HepG2 (cell line): ENCODE results near the gene PID1. TPM values are rescaled to one million over a fixed set of nuclear protein-coding genes. Genes with fewer than 3 reads are reported as not detected.

Source experiments
- ATAC-seq: fragments of 200-7000 bp; cut with Tn5 transposase; 3 replicates; pipeline ENCODE4 v1.9.1; 2020; ENCODE audit warnings: mild to moderate bottlenecking, moderate library complexity
- BruUV-seq: library from RNA; stranded (reverse); fragments of 400-500 nt; replicated peaks from 2 replicates; lab custom pipeline; 2021; lab: Mats Ljungman, UMichigan
- CTCF ChIA-PET: fragments of 300-600 bp; formaldehyde crosslinking; extraction: SDS; loops from one replicate; lab custom pipeline; 2021; ENCODE audit warnings: low total read pairs, inconsistent platforms, low intra/inter-chr PET ratio; lab: Yijun Ruan, JAX
- POLR2A ChIA-PET: fragments of 350-600 bp; sonication (Branson Sonifier 250); formaldehyde crosslinking; loops from one replicate; lab custom pipeline; 2020; ENCODE audit warnings: antibody characterized with exemption, inconsistent platforms; lab: Yijun Ruan, JAX
- DNase-seq: peaks from one replicate; pipeline ENCODE4 v3.0.0-alpha.2; 2015; ENCODE audit warnings: low spot score
- FAIRE-seq: peaks from 3 replicates; lab custom pipeline; 2011; peaks lifted over from hg19 to GRCh38; lab: Jason Lieb, UNC
- H2AFZ ChIP-seq: one replicate; pipeline ENCODE4 v1.6.1; 2011; ENCODE audit warnings: low read length, inconsistent platforms
- H3K27ac ChIP-seq: fragments of 300-600 bp; 3 replicates; pipeline ENCODE4 v1.8.0; 2011; ENCODE audit warnings: mixed run types, mild to moderate bottlenecking, mixed read lengths, low read length, inconsistent platforms; ENCODE audit not compliant: insufficient read depth; ENCODE audit errors: extremely low read length
- H3K27me3 ChIP-seq, 2 experiments: fragments of 200-600 bp in 1 of 2; 2 replicates in 1 of 2; 3 replicates in 1 of 2; pipeline versions ENCODE4 v1.6.0 to v1.8.0; 2011; ENCODE audit warnings: low read length in 2 of 2, mild to moderate bottlenecking in 2 of 2, moderate library complexity in 2 of 2, inconsistent platforms in 1 of 2; ENCODE audit not compliant: insufficient read depth in 2 of 2, control insufficient read depth in 1 of 2
- H3K36me3 ChIP-seq, 2 experiments: fragments of 200-600 bp in 1 of 2; replicated peaks in 1 of 2; 2 replicates in 1 of 2; 3 replicates in 1 of 2; pipeline versions ENCODE4 v1.5.1 to v1.8.0; 2011; ENCODE audit warnings: low read length in 2 of 2, inconsistent platforms in 1 of 2; ENCODE audit not compliant: insufficient read depth in 2 of 2, control insufficient read depth in 1 of 2
- H3K4me1 ChIP-seq: 2 replicates; pipeline ENCODE4 v1.5.1; 2012; ENCODE audit warnings: low read length, inconsistent platforms; ENCODE audit not compliant: insufficient read depth
- H3K4me2 ChIP-seq: 2 replicates; pipeline ENCODE4 v1.6.0; 2011; ENCODE audit warnings: low read depth, low read length, inconsistent platforms
- H3K4me3 ChIP-seq, 3 experiments: fragments of 200-600 bp in 1 of 3; sonication (generic), shearing (Covaris generic) in 1 of 3; replicated peaks in 1 of 3; 2 replicates each; pipeline ENCODE4 v1.5.1; 2011 to 2016; ENCODE audit warnings: low read length in 3 of 3, inconsistent platforms in 2 of 3, low read depth in 2 of 3, mild to moderate bottlenecking in 2 of 3, control low read depth in 1 of 3, mixed read lengths in 1 of 3; ENCODE audit not compliant: insufficient read depth in 1 of 3
- H3K79me2 ChIP-seq: one replicate; pipeline ENCODE4 v1.6.1; 2011; ENCODE audit warnings: low read length, inconsistent platforms; ENCODE audit not compliant: insufficient read depth
- H3K9ac ChIP-seq: 2 replicates; pipeline ENCODE4 v1.6.0; 2011; ENCODE audit warnings: mild to moderate bottlenecking, low read depth, low read length, inconsistent platforms; ENCODE audit not compliant: insufficient read depth
- H3K9me3 ChIP-seq: 2 replicates; pipeline ENCODE4 v1.5.1; 2012; ENCODE audit warnings: mild to moderate bottlenecking, low read length
- H4K20me1 ChIP-seq: 2 replicates; pipeline ENCODE4 v1.6.0; 2011; ENCODE audit warnings: inconsistent platforms, mild to moderate bottlenecking, low read length, moderate library complexity; ENCODE audit not compliant: insufficient read depth
- ADNP ChIP-seq: sonication (generic); formaldehyde crosslinking; IDR thresholded peaks from 2 replicates; pipeline ENCODE4 v1.4.0; 2020; ENCODE audit warnings: missing genetic modification reagents
- NFE2L1 ChIP-seq: sonication (generic); formaldehyde crosslinking; IDR thresholded peaks from 2 replicates; pipeline ENCODE4 v1.4.0; 2020; ENCODE audit warnings: missing genetic modification reagents, mild to moderate bottlenecking, borderline replicate concordance
- PHB2 ChIP-seq: fragments of 450-650 bp; IDR thresholded peaks from 2 replicates; pipeline ENCODE4 v1.6.1; 2018; ENCODE audit not compliant: partially characterized antibody
- ZKSCAN1 ChIP-seq: fragments of 150-350 bp; IDR thresholded peaks from 2 replicates; pipeline ENCODE4 v1.6.1; 2014; ENCODE audit warnings: low read length
- ZNF296 ChIP-seq: sonication (generic); formaldehyde crosslinking; conservative IDR thresholded peaks from 2 replicates; pipeline ENCODE4 v1.5.0; 2020; ENCODE audit warnings: mild to moderate bottlenecking, missing genetic modification reagents
- WGBS: methylation state at CpG from one replicate; pipeline ENCODE4 v1.1.6; 2017; ENCODE audit warnings: low lambda C conversion rate; 5-methylcytosine and 5-hydroxymethylcytosine counted together
- in situ Hi-C: cut with HindIII; loops from 2 replicates; pipeline ENCODE4 v1.10.0; 2017; ENCODE audit warnings: low pct_unique_long_range_greater_than_20kb; ENCODE audit not compliant: extremely low pct_ligation_motif_present
- intact Hi-C: fragments of 100-400 bp; cut with micrococcal nuclease; formaldehyde crosslinking; loops from one replicate; pipeline ENCODE4 v1.10.0; 2022; ENCODE audit not compliant: unreplicated experiment
- polyA plus RNA-seq, 8 experiments: library from polyadenylated mRNA; depleted of rRNA in 3 of 8; stranded (reverse) in 7 of 8; unstranded in 1 of 8; fragments of >200 nt; fragmentation: Illumina TruSeq in 4 of 8; extraction: Trizol in 4 of 8; gene quantifications; 2 replicates each; pipeline versions ENCODE4 v1.2.1 to v1.2.3, GENCODE V29; 2011 to 2016; ENCODE audit warnings: low read depth in 4 of 8, missing spikeins in 1 of 8, mixed read lengths in 1 of 8; ENCODE audit not compliant: insufficient read depth in 1 of 8
- total RNA-seq, 5 experiments: library from RNA; depleted of rRNA; stranded (reverse); fragments of >200 nt; fragmentation: Illumina TruSeq; extraction: Trizol; gene quantifications; 2 replicates each; pipeline ENCODE4 v1.2.3, GENCODE V29; 2016; ENCODE audit warnings: low read depth in 1 of 5
- TF ChIP-seq, protein P1 (sequence below), 2 experiments: IDR thresholded peaks; 2 replicates each; pipeline ENCODE4 v1.6.1; 2011 to 2012; ENCODE audit warnings: low read length in 2 of 2, borderline replicate concordance in 1 of 2, low read depth in 1 of 2, mild to moderate bottlenecking in 1 of 2, moderate library complexity in 1 of 2

Gene PID1
- total and polyA plus RNA-seq, 2 of the 13 experiments (the other 11 are each of a cell fraction or from before 2014, with no cell fraction given), result 0.15 to 0.18 TPM

DNA sequence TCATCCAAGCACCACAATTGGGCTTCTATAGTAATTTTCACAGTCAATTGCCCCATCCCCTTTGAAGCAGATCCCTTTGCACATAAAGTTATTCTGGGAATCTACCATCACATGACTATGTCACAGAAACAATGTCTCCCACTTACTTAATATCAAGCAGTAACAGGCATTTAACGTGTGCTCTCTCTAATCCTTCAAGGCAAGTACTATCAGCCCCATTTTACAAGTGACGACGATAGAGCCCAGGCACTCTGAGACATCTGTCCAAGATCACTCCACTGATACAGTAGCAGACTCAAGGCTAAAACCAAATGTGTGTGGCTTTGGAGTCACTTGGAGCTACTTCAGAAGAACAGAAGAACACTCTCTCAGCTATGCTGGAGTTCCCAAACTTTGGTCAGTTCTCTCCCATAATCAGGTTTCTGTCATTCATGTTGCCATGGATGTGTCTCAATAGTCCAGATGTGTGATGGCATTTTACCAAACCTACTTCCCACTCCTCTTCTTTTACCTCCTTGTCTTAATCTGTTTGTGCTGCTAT lies 39.7 kb downstream of the PID1 start (continued):
- TF ChIP-seq ADNP (CRISPR knock-in tag) (no peak), ZKSCAN1 (no peak), ZNF296 (CRISPR knock-in tag) (no peak), PHB2 (no peak)
- TF ChIP-seq, protein P1, sequence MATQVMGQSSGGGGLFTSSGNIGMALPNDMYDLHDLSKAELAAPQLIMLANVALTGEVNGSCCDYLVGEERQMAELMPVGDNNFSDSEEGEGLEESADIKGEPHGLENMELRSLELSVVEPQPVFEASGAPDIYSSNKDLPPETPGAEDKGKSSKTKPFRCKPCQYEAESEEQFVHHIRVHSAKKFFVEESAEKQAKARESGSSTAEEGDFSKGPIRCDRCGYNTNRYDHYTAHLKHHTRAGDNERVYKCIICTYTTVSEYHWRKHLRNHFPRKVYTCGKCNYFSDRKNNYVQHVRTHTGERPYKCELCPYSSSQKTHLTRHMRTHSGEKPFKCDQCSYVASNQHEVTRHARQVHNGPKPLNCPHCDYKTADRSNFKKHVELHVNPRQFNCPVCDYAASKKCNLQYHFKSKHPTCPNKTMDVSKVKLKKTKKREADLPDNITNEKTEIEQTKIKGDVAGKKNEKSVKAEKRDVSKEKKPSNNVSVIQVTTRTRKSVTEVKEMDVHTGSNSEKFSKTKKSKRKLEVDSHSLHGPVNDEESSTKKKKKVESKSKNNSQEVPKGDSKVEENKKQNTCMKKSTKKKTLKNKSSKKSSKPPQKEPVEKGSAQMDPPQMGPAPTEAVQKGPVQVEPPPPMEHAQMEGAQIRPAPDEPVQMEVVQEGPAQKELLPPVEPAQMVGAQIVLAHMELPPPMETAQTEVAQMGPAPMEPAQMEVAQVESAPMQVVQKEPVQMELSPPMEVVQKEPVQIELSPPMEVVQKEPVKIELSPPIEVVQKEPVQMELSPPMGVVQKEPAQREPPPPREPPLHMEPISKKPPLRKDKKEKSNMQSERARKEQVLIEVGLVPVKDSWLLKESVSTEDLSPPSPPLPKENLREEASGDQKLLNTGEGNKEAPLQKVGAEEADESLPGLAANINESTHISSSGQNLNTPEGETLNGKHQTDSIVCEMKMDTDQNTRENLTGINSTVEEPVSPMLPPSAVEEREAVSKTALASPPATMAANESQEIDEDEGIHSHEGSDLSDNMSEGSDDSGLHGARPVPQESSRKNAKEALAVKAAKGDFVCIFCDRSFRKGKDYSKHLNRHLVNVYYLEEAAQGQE (IDR thresholded peaks at IDR 0.05; ENCODE audit: borderline replicate concordance in 1 of 2, low read depth in 1 of 2, low read length in 2 of 2), result no peak
- TF ChIP-seq, all 625 proteins: peak for 0

DNA sequence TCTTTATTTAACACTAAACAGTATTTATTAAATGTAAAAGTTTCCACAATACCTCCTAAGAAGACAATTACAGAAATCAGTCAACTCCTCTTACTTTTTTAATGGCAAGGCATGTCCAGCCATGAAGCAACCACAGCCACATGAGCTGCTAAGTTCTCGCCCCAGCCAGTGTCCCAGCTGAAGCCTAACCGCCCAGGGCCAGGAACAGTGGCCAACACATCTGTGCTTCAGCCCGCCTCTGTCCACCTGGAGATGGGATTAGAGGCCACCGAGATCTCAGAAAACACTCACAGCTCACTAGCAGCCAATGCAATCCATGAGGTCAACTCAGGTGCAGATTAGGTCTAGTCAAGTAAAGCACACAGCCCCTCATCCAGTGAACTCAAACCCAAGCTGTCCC lies 40.2 kb downstream of the PID1 start:
- WGBS, result 68% methylated on average over 3 of the region's 4 CpGs
- no peaks in the 10 kb centered on the region for H3K27me3 ChIP-seq
- in situ Hi-C loops, result no loop called here
- TF ChIP-seq NFE2L1 (CRISPR knock-in tag), result no peak
- H3K79me2 ChIP-seq, result no peaks in the 10 kb centered on the region
- no peak overlapping the region for H2AFZ ChIP-seq
- BruUV-seq, result no TSS peak
- no peak overlapping the region for H3K27ac ChIP-seq
- peaks cover 96% of the 10 kb centered on the region for H3K9me3 ChIP-seq
- no peaks in the 10 kb centered on the region for H4K20me1 ChIP-seq
- POLR2A ChIA-PET, result no interaction called here
- no peak for DNase-seq
- no peak for FAIRE-seq
- H3K4me1 ChIP-seq, result no peaks in the 10 kb centered on the region
- no peak for ATAC-seq
- no peak overlapping the region for H3K4me2 ChIP-seq
- no peak overlapping the region for H3K4me3 ChIP-seq
- no peak overlapping the region for H3K9ac ChIP-seq
- intact Hi-C loops, result no loop called here
- CTCF ChIA-PET, result no interaction called here
- H3K36me3 ChIP-seq, result no peaks in the 10 kb centered on the region
